SU-DHL-6 (cell line): ENCODE results near the gene CPEB3.

Source experiments
- H2AFZ ChIP-seq: fragments of 200-600 bp; sonication (generic); 2 replicates; pipeline ENCODE4 v1.6.1; 2014; ENCODE audit warnings: low read depth, mild to moderate bottlenecking, moderate library complexity, mixed read lengths, antibody characterized with exemption, low read length; ENCODE audit not compliant: severe bottlenecking
- H3F3A ChIP-seq: fragments of 200-600 bp; shearing (Covaris generic); 2 replicates; pipeline ENCODE4 v1.6.0; 2016; ENCODE audit warnings: antibody characterized with exemption, mild to moderate bottlenecking; ENCODE audit not compliant: insufficient read depth
- H3K27ac ChIP-seq: fragments of 200-600 bp; sonication (generic); 2 replicates; pipeline ENCODE4 v1.5.1; 2016; ENCODE audit warnings: low read depth, mild to moderate bottlenecking, low read length, moderate library complexity, mixed read lengths
- H3K27me3 ChIP-seq: fragments of 200-600 bp; sonication (generic), shearing (Covaris generic); 2 replicates; pipeline ENCODE4 v1.6.0; 2014; ENCODE audit warnings: mild to moderate bottlenecking, low read length
- H3K36me3 ChIP-seq: fragments of 200-600 bp; sonication (generic); 2 replicates; pipeline ENCODE4 v1.6.1; 2014; ENCODE audit warnings: mild to moderate bottlenecking, low read length, mixed read lengths
- H3K4me2 ChIP-seq: fragments of 300-600, 200-600 bp; shearing (Covaris generic), sonication (generic); 2 replicates; pipeline ENCODE4 v1.6.0; 2014; ENCODE audit warnings: low read length, low read depth, mild to moderate bottlenecking; ENCODE audit not compliant: poor library complexity, severe bottlenecking
- H3K4me3 ChIP-seq: fragments of 200-600 bp; sonication (generic); 2 replicates; pipeline ENCODE4 v1.5.1; 2014; ENCODE audit warnings: antibody characterized with exemption, low read length, mild to moderate bottlenecking, mixed read lengths; ENCODE audit not compliant: insufficient read depth, poor library complexity, severe bottlenecking
- H3K79me2 ChIP-seq: fragments of 200-600 bp; sonication (generic); 2 replicates; pipeline ENCODE4 v1.6.1; 2014; ENCODE audit warnings: mild to moderate bottlenecking, low read length, moderate library complexity; ENCODE audit not compliant: insufficient read depth
- H3K9ac ChIP-seq: fragments of 200-600 bp; sonication (generic); 2 replicates; pipeline ENCODE4 v1.7.0; 2014; ENCODE audit warnings: mild to moderate bottlenecking, low read length
- H3K9me2 ChIP-seq: fragments of 200-600 bp; sonication (generic); replicated peaks from 2 replicates; pipeline ENCODE4 v1.6.1; 2014; ENCODE audit warnings: low read length; ENCODE audit not compliant: insufficient read depth
- H3K9me3 ChIP-seq: fragments of 200-600 bp; sonication (generic); 2 replicates; pipeline ENCODE4 v1.6.1; 2014; ENCODE audit warnings: low read length, mixed read lengths; ENCODE audit not compliant: insufficient read depth
- H4K20me1 ChIP-seq: fragments of 200-600 bp; sonication (generic); 2 replicates; pipeline ENCODE4 v1.6.1; 2014; ENCODE audit warnings: low read depth, mild to moderate bottlenecking, antibody characterized with exemption, low read length, moderate library complexity, mixed read lengths
- EZH2phosphoT487 ChIP-seq: fragments of 200-600 bp; sonication (generic), shearing (Covaris generic); conservative IDR thresholded peaks from 2 replicates; pipeline ENCODE4 v1.6.1; 2018; ENCODE audit warnings: mild to moderate bottlenecking, antibody characterized with exemption, low read length, moderate library complexity, mixed read lengths
- TF ChIP-seq, protein P1 (sequence below): fragments of 200-600 bp; sonication (generic); IDR thresholded peaks from one replicate; pipeline ENCODE4 v1.5.1; 2017; ENCODE audit warnings: antibody characterized with exemption, mild to moderate bottlenecking, low read length, moderate library complexity; ENCODE audit not compliant: insufficient read depth, poor library complexity, severe bottlenecking

CPEB3 gene

GRCh38 chr10:92184977-92185376 is 105.9 kb downstream of the CPEB3 start:
- no peak for TF ChIP-seq EZH2phosphoT487
- TF ChIP-seq, protein P1, sequence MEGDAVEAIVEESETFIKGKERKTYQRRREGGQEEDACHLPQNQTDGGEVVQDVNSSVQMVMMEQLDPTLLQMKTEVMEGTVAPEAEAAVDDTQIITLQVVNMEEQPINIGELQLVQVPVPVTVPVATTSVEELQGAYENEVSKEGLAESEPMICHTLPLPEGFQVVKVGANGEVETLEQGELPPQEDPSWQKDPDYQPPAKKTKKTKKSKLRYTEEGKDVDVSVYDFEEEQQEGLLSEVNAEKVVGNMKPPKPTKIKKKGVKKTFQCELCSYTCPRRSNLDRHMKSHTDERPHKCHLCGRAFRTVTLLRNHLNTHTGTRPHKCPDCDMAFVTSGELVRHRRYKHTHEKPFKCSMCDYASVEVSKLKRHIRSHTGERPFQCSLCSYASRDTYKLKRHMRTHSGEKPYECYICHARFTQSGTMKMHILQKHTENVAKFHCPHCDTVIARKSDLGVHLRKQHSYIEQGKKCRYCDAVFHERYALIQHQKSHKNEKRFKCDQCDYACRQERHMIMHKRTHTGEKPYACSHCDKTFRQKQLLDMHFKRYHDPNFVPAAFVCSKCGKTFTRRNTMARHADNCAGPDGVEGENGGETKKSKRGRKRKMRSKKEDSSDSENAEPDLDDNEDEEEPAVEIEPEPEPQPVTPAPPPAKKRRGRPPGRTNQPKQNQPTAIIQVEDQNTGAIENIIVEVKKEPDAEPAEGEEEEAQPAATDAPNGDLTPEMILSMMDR = no peak
- no peaks in the 10 kb centered on the region for H3K79me2 ChIP-seq
- H3K9me2 ChIP-seq = no peaks in the 10 kb centered on the region
- H3K27ac ChIP-seq = no peak overlapping the region
- H3K9ac ChIP-seq = no peak overlapping the region
- no peak overlapping the region for H3K4me2 ChIP-seq
- H3K36me3 ChIP-seq = no peaks in the 10 kb centered on the region
- H3F3A ChIP-seq = peaks cover 10% of the 10 kb centered on the region; the same call in 1 of the 2 replicates
- H3K27me3 ChIP-seq = no peaks in the 10 kb centered on the region
- H3K9me3 ChIP-seq = no peaks in the 10 kb centered on the region
- H4K20me1 ChIP-seq = no peaks in the 10 kb centered on the region
- no peak overlapping the region for H2AFZ ChIP-seq
- H3K4me3 ChIP-seq = no peak overlapping the region

GRCh38 chr10:92183199-92183598 is 107.7 kb downstream of the CPEB3 start:
- TF ChIP-seq, protein P1 = no peak
- TF ChIP-seq EZH2phosphoT487 = no peak
- Histone ChIP-seq H3K27me3 (no peaks in the 10 kb centered on the region), H3K9me2 (no peaks in the 10 kb centered on the region), H3K27ac (no peak overlapping the region), H3K9me3 (no peaks in the 10 kb centered on the region), H3K9ac (no peak overlapping the region), H3K4me2 (no peak overlapping the region), H3K4me3 (no peak overlapping the region), H3K36me3 (no peaks in the 10 kb centered on the region), H2AFZ (no peak overlapping the region), H4K20me1 (no peaks in the 10 kb centered on the region), H3F3A (0 out of 2 replicates have a peak, but pooled peaks cover 10% of the 10 kb centered on the region), H3K79me2 (no peaks in the 10 kb centered on the region)

DNA sequence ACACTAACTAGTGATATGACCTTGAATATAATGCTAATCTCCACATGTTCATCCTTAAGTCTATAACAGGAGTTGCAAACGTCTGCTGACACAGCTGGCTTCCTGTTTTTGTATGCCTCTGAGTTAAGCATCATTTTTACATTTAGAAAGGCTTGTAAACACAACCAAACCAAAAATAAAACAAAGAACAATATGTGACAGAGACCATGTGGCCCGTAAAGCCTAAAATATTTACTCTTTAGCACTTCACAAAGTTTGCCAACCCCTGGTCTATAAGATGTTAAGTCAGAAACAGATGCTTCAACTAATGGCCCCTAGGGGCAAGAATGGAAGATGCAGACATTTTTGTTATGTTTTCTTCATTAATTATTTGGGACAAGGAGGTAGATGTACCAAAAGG is 109.3 kb downstream of the CPEB3 start:
- TF ChIP-seq EZH2phosphoT487 = no peak
- TF ChIP-seq, protein P1 = peak; percentile 57
- no peaks in the 10 kb centered on the region for H3K79me2 ChIP-seq
- H3K27ac ChIP-seq = peak overlapping the region; percentile 68
- H3K36me3 ChIP-seq = no peaks in the 10 kb centered on the region
- H4K20me1 ChIP-seq = no peaks in the 10 kb centered on the region
- H3K4me2 ChIP-seq = peak overlapping the region; percentile 57
- no peaks in the 10 kb centered on the region for H3K27me3 ChIP-seq
- 0 out of 2 replicates have a peak, but pooled peaks cover 10% of the 10 kb centered on the region for H3F3A ChIP-seq
- H3K9me2 ChIP-seq = no peaks in the 10 kb centered on the region
- H2AFZ ChIP-seq = peak overlapping the region; percentile 78
- no peak overlapping the region for H3K4me3 ChIP-seq
- 0 out of 2 replicates have a peak overlapping the region, but pooled peaks have one; percentile 8 for H3K9ac ChIP-seq
- H3K9me3 ChIP-seq = no peaks in the 10 kb centered on the region
